Measurements from ENCODE around the gene SSB. TPM values are rescaled to one million over a fixed set of nuclear protein-coding genes. Genes with fewer than 3 reads are reported as not detected.
A peak's percentile ranks its signal among the peaks of the same experiment; 100 is the strongest.

Gene SSB
- total and polyA plus RNA-seq, 9 of the 15 experiments (the other 6 are each of a cell fraction or from before 2014, with no cell fraction given), result 317 to 849 (median 515) TPM

DNA sequence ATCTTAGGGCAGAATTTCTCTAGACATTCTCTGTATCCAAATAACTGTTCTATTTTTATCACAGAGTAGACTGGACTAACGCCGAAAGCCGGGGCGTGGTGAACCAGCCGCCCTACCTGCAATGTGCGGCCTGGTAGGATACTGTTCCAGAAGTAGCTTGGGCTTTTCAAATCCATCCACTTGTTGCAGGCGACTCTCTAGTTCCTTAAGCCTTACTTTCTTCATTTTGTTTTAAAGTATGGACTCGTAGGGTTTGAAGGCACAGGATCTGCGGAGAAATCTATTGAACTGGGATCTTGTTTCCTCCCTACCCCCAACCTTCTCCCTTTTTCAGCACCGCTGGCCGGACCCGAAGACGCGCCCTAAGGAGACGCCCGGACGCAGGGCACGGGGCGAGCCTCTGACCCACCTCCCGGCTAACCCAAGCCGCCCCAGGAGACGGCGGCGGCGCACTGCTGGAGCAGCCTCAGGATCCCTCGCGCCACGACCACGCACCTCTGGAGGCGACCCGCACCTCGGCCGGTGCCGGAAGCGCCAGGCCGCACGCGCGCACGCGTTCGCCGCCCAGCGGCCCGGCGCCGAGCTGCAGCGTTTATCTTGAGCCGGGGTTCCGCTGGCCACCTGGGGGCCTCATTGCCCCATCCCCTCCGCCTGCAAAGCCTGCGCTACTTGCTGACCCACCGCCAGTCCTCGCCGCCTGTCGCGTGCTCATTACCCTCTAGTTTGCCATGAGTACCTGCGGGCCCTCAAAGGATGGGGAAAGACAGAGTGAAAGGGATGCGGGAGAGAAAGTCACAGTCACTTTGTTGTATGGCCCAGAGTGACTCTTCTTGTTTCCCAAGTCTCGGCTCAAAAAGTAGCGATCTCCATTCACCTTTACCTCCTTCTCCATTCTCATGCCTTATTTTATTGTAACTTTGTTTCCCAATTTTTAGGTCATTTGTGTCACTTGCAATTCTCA lies 26.0 kb downstream of the SSB start, which contains the start of gene METTL5 (continued):
- TF ChIP-seq SIN3B (IDR thresholded peaks at IDR 0.05; ENCODE audit: low read depth) (peak; percentile 71), DIDO1 (tag; IDR thresholded peaks at IDR 0.05; ENCODE audit: low read depth) (no peak), ETV1 (tag; conservative IDR thresholded peaks at IDR 0.05; ENCODE audit: low read depth) (peak; percentile 64), TRIM28 (IDR thresholded peaks at IDR 0.05) (peak; percentile 20; the same call in 1 of the 2 replicates), MAZ (CRISPR knock-in tag; conservative IDR thresholded peaks at IDR 0.05 in 1 of 2, IDR thresholded peaks at IDR 0.05 in 1 of 2) (peak; percentile 74 to 89), FIP1L1 (IDR thresholded peaks at IDR 0.05; ENCODE audit: low read depth, low read length, poor library complexity, severe bottlenecking) (peak; percentile 95), SIN3A (IDR thresholded peaks at IDR 0.05; ENCODE audit: borderline replicate concordance in 2 of 2, control insufficient read depth in 1 of 2, low read depth in 2 of 2, low read length in 2 of 2) (peak in 1 of 2 experiments; percentile 86; a peak in 2 of 4 replicates), SOX6 (IDR thresholded peaks at IDR 0.05) (peak; percentile 74), SNIP1 (IDR thresholded peaks at IDR 0.05; ENCODE audit: low read depth) (no peak), ZNF253 (CRISPR knock-in tag; conservative IDR thresholded peaks at IDR 0.05) (no peak), GABPB2 (CRISPR knock-in tag; conservative IDR thresholded peaks at IDR 0.05) (no peak), RBM15 (IDR thresholded peaks at IDR 0.05; ENCODE audit: insufficient read depth, low read length) (no peak), ZFP1 (CRISPR knock-in tag; IDR thresholded peaks at IDR 0.05) (peak; percentile 42; the same call in 1 of the 2 replicates), KHSRP (IDR thresholded peaks at IDR 0.05) (no peak), DNMT1 (IDR thresholded peaks at IDR 0.05) (no peak), KLF16 (IDR thresholded peaks at IDR 0.05) (peak; percentile 47; the same call in 1 of the 2 replicates)
- TF ChIP-seq, protein P1, sequence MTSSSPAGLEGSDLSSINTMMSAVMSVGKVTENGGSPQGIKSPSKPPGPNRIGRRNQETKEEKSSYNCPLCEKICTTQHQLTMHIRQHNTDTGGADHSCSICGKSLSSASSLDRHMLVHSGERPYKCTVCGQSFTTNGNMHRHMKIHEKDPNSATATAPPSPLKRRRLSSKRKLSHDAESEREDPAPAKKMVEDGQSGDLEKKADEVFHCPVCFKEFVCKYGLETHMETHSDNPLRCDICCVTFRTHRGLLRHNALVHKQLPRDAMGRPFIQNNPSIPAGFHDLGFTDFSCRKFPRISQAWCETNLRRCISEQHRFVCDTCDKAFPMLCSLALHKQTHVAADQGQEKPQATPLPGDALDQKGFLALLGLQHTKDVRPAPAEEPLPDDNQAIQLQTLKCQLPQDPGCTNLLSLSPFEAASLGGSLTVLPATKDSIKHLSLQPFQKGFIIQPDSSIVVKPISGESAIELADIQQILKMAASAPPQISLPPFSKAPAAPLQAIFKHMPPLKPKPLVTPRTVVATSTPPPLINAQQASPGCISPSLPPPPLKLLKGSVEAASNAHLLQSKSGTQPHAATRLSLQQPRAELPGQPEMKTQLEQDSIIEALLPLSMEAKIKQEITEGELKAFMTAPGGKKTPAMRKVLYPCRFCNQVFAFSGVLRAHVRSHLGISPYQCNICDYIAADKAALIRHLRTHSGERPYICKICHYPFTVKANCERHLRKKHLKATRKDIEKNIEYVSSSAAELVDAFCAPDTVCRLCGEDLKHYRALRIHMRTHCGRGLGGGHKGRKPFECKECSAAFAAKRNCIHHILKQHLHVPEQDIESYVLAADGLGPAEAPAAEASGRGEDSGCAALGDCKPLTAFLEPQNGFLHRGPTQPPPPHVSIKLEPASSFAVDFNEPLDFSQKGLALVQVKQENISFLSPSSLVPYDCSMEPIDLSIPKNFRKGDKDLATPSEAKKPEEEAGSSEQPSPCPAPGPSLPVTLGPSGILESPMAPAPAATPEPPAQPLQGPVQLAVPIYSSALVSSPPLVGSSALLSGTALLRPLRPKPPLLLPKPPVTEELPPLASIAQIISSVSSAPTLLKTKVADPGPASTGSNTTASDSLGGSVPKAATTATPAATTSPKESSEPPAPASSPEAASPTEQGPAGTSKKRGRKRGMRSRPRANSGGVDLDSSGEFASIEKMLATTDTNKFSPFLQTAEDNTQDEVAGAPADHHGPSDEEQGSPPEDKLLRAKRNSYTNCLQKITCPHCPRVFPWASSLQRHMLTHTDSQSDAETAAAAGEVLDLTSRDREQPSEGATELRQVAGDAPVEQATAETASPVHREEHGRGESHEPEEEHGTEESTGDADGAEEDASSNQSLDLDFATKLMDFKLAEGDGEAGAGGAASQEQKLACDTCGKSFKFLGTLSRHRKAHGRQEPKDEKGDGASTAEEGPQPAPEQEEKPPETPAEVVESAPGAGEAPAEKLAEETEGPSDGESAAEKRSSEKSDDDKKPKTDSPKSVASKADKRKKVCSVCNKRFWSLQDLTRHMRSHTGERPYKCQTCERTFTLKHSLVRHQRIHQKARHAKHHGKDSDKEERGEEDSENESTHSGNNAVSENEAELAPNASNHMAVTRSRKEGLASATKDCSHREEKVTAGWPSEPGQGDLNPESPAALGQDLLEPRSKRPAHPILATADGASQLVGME (CRISPR knock-in tag; IDR thresholded peaks at IDR 0.05), result peak; percentile 87
- TF ChIP-seq, protein P2, sequence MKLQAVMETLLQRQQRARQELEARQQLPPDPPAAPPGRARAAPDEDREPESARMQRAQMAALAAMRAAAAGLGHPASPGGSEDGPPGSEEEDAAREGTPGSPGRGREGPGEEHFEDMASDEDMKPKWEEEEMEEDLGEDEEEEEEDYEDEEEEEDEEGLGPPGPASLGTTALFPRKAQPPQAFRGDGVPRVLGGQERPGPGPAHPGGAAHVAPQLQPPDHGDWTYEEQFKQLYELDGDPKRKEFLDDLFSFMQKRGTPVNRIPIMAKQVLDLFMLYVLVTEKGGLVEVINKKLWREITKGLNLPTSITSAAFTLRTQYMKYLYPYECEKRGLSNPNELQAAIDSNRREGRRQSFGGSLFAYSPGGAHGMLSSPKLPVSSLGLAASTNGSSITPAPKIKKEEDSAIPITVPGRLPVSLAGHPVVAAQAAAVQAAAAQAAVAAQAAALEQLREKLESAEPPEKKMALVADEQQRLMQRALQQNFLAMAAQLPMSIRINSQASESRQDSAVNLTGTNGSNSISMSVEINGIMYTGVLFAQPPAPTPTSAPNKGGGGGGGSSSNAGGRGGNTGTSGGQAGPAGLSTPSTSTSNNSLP (IDR thresholded peaks at IDR 0.05; ENCODE audit: borderline replicate concordance, low read depth, low read length), result peak; percentile 71; the same call in 1 of the 2 replicates
- TF ChIP-seq, protein P3, sequence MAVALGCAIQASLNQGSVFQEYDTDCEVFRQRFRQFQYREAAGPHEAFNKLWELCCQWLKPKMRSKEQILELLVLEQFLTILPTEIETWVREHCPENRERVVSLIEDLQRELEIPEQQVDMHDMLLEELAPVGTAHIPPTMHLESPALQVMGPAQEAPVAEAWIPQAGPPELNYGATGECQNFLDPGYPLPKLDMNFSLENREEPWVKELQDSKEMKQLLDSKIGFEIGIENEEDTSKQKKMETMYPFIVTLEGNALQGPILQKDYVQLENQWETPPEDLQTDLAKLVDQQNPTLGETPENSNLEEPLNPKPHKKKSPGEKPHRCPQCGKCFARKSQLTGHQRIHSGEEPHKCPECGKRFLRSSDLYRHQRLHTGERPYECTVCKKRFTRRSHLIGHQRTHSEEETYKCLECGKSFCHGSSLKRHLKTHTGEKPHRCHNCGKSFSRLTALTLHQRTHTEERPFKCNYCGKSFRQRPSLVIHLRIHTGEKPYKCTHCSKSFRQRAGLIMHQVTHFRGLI (CRISPR knock-in tag; IDR thresholded peaks at IDR 0.05), result no peak
